WI38 (cell line): Measurements from ENCODE around the gene MXD4.
"Not testable (repeated sequence)": the region's sequence is repeated elsewhere in the genome, so short reads cannot be mapped to it uniquely, and the experiment has no call there.

Experiments used
- H3K4me3 ChIP-seq: 2 replicates; pipeline ENCODE4 v1.5.1; 2011; ENCODE audit warnings: low read depth, mild to moderate bottlenecking, control low read depth, low read length
- CTCF ChIP-seq: IDR thresholded peaks from 2 replicates; pipeline ENCODE4 v1.5.1; 2012; ENCODE audit warnings: low read depth, mild to moderate bottlenecking, control low read depth, low read length

MXD4 gene

GRCh38 chr4:2277956-2278355, 16.0 kb upstream of the MXD4 start:
- no peak for TF ChIP-seq CTCF
- no peak overlapping the region for H3K4me3 ChIP-seq

GRCh38 chr4:2276581-2277325, 14.8 kb upstream of the MXD4 start:
- no peak for TF ChIP-seq CTCF
- no peak overlapping the region for H3K4me3 ChIP-seq

GRCh38 chr4:2275546-2276251, 13.8 kb upstream of the MXD4 start:
- no peak overlapping the region for H3K4me3 ChIP-seq
- TF ChIP-seq CTCF = no peak

- H3K4me3 ChIP-seq = not testable (repeated sequence)
Observed at GRCh38 chr4:2275044-2275397, 13.1 kb upstream of the MXD4 start.

- no peak overlapping the region for H3K4me3 ChIP-seq
- no peak for TF ChIP-seq CTCF
Observed at GRCh38 chr4:2274320-2275043, 12.6 kb upstream of the MXD4 start.

- H3K4me3 ChIP-seq = no peak overlapping the region
- TF ChIP-seq CTCF = no peak
Observed at GRCh38 chr4:2273657-2274319, 11.9 kb upstream of the MXD4 start.

GRCh38 chr4:2273221-2273620, 11.3 kb upstream of the MXD4 start:
- no peak for TF ChIP-seq CTCF
- H3K4me3 ChIP-seq = no peak overlapping the region
